Measurements from ENCODE around the gene NUP62.
"Not testable (repeated sequence)": the region's sequence is repeated elsewhere in the genome, so short reads cannot be mapped to it uniquely, and the experiment has no call there.

NUP62 gene

DNA sequence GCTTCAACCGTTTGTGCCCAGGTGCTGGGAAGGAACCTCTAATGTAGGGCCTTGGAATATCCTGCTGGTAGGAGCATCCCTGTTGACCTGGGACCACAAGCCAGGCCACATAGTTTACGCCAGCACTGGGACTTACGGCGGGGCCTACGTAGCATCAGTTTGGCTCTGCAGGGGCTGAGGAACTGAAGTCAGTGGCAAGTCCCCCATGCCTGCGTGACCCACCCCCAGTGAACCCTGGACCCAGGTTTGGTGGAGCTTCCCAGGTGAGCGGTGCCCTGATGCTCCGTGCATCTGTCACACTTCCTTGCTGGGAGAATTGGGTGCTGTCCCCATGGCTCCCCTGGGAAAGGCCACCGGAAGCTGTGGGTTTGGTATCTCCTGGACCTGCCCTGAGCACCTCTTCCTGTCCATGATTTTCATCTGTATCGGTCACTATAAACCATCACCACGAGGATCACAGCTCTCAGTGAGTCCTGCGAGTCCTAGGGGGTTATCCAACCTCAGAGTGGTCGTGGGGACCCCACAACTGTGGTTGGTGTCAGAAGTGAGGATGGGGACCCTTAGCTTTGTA lies 21.7 kb upstream of the NUP62 start:
- DNase-seq: no peak

DNA sequence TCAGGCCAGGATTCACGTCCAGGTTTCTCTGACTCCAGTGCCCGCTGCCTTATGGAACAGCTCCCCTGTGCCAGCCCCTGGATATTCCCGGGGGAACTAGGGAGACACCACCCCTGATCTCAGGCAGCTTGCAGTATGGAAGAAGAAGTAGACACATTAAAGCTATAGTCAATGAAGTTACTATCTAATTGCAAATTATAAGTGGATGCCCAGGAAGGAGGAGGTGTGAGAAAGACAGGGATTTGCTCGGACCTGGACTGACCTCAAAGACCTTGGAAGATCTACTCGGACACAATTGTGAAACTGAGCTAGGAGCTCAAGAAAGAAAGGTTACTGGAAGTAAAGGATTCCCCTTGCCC lies 21.3 kb upstream of the NUP62 start:
- no peak for DNase-seq

DNA sequence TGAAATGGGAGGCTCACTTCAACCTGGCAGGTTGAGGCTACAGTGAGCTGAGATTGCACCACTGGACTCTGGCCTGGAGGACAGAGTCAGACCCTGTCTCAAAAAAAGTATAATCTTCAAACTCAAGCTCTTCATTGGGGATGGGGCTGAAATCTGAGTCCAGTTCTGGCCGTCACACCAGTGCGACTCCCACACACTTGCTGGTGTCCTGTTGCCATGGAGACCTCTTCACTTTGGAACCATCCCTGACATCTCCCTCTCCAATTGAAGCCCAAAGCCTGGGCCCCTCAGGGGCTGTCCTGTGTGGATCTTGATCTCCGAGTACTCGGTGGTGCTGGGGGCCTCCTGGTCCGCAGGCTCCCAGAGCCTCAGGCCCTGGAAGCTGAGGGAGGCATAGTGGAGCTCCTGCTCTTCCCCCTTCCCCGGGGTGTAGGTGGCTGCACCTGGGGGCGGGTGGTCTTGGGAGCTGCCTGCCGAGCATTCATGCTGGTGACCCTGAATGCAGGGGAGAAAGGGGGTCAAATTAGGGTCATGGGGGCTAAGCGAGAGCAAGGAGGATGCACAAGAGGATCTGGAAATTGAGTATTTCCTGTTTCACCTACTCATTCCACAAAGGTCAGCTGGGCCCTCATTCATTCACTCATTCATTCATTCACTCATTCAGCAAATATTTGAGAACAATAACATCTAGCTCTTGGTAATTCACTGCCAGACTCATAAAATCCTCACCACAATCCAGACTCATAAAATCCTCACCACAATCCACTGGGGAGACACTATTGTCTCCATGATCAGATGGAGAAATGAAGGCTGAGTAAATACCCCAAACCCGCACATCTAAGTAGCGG lies 20.7 kb upstream of the NUP62 start:
- DNase-seq: no peak

DNA sequence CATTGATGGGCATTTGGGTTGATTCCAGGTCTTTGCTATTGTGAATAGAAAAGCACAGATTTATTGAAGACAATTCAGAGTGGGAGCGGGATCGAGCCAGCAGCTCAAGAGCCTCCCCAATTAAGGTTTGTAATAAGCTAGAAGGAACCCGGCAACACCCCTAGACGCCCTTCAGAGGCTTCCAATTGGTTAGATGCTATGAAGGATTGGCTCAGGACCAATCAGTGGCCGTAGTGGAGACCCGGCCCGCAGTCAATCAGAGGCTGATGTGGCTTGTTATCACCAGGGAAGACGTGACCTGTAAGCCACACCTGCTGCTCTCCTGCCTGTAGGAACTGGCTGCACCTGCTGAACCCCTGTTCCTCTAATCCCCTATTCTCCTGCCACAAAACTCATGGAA lies 17.1 kb upstream of the NUP62 start:
- no peak for DNase-seq

DNA sequence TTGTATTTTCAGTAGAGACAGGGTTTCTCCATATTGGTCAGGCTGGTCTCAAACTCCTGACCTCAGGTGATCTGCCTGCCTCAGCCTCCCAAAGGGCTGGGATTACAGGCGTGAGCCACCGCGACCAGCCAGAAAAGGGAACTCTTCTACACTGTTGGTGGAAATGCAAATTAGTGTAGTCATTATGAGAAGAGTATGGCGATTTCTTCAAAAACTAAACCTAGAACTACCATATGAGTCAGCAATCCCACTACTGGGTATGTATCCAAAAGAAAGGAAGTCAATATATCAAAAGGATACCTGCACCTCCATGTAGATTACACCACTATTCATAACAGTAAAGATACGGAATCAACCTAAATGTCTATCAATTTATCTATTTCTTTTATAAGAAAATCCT lies 15.3 kb upstream of the NUP62 start:
- DNase-seq: not testable (repeated sequence)

DNA sequence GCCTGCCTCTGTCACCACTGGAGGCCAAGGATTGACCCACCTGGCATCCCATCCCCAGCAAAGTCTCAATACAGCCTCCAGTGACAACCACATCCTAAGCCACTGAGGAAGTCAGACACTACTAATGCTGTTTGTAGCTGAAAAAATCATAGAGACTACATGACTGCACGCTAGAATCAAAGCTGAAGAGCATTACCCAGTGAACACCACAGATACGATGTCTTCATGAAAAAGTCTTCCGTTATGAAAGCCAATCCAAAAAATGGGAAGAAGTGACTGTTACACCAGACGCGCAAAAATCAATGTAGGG lies 11.1 kb upstream of the NUP62 start:
- no peak for DNase-seq

DNA sequence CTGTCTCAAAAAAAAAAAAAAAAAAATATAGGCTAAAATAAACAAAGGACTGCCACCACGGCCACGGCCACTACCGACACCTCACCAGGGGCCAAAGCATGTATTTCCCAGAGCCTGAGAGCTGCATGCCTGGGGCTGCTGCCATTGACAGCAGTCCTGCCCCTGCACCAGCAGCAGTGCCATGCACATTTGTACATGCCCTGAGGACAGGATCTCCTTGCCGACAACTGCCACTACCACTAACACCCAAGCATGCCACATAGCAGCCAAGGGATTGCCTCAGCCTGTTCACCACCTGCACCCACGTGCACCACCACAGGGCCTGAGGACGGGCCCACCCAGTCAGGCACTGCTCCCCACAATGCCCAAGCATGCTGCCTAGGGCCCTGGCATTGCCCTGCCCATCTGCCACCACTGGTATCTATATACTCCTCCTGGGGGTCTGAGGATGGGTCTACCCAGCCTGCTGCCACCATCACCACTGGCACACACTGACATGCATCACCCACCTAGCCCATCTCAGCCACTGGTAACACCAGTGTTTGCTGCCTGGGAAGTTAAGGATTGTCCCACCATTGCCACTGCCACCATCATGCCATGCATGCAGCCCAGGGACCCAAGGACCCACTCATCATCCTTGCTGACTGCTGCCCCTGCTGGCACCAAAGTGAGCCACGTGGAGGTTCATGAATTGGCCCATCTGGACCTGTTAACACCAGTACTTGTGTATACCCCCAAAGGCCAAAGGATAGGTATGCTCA lies 10.6 kb upstream of the NUP62 start:
- no peak for DNase-seq

DNA sequence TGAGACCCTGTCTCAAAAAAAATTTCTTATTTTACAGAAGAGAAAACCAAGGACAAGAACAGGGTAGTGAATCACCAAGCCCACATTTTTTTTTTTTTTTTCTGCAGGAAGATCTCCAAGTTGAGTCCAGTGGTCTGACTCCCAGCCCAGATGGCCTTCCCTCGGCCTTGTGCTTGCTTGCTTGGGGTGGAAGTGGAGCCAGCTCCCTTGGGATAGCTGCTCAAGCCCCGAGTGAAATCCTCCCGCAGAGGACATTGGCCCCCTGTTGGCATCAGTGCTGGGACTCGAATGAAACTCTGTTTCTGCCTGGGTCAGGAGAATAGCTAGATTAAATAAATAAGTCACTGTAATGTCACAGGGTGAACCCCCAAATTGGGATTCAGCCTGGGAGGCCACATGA lies 9.4 kb upstream of the NUP62 start:
- DNase-seq: no peak

DNA sequence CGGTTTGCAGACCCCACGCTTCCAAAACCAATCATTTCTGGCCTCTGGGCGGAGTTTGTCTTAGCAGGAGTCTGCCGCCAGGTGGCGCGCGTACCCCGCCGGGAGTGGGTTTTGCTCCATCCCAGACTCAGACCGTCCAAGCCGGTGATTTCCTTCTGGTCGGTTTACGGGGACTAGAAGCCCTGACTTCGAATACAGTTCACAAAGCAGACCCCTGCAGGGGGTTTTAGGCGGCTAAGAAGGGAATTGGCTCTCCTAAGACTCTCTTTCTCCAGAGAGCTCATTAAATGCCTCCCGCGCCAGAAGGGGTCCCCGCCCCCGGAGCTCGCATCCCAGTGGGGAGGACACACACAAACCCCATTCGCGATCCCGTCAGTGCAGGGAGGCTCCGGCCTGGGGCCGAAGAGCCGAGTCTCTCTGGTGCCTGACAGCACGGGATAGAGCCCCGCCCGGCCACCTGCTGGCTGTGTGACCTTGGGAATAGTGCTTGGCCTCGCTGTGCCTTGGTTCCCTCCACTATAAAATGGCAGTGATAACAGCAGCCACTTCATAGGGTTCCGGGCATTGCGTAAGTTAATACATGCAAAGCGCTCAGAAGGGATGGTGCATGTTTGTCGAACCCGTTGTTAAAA lies 8.6 kb upstream of the NUP62 start:
- peak; percentile 60 to 80 for DNase-seq

DNA sequence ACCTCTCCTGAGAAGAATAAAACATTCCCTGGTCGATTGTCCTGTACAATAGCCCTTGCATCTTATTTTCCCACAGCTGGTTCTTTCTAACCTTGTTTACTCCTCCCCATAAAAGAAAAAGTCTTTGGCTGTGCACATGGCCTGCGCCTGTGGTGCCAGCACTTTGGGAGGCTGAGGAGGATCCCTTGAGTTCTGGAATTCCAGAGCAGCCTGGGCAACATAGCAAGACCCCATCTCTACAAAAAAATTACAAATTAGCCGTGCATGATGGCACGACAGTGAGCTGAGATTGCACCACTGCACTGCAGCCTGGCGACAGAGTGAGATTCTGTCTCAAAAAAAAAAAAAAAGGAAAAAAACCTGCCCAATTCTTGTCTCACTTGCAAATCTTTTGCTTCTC lies 7.2 kb upstream of the NUP62 start:
- DNase-seq: no peak

DNA sequence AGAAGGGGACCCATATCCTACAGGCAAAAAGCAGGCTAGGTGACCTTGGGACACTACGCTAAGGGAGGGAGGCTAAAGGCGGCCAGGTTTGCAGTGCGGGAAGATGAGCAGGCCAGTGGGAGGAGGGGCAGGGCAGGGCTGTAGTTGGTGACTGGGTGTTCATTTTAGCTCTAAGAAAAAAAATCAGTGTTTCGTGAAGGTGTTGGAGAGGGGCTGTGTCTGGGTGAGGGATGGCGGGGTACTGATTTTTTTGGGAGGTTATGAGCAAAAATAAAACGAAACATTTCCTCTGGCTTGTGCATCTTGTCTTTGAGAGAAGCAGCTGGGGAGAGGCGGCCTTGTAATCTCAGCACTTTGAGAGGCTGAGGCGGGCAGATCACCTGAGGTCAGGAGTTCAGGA lies 4.3 kb upstream of the NUP62 start:
- DNase-seq: no peak

DNA sequence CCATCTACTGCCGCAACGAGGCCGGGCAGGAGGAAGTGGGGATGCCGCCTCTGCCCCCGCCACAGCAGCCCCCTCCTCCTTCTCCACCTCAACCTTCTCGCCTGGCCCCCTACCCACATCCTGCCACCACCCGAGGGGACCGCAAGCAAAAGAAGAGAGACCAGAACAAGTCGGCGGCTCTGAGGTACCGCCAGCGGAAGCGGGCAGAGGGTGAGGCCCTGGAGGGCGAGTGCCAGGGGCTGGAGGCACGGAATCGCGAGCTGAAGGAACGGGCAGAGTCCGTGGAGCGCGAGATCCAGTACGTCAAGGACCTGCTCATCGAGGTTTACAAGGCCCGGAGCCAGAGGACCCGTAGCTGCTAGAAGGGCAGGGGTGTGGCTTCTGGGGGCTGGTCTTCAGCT lies 3.4 kb upstream of the NUP62 start:
- no peak for DNase-seq

DNA sequence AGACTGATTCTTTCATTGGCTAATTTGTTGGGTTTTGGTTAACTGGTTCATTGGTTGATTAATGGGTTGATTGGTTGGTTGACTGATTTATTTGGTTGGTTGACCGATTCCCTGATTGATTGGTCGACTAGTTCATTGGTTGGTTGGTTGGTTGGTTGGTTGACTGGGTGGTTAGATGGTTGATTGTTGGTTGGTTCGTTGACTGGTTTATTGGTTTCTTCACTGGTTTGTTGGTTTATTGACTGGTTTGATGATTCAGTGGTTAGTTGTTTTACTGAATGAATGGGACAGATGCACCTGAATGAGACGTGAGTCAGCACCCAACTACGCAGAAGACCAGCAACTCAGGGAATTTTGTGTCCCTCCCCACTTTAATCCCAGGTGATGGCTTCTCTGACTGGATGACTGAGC lies 2.7 kb upstream of the NUP62 start:
- no peak for DNase-seq

DNA sequence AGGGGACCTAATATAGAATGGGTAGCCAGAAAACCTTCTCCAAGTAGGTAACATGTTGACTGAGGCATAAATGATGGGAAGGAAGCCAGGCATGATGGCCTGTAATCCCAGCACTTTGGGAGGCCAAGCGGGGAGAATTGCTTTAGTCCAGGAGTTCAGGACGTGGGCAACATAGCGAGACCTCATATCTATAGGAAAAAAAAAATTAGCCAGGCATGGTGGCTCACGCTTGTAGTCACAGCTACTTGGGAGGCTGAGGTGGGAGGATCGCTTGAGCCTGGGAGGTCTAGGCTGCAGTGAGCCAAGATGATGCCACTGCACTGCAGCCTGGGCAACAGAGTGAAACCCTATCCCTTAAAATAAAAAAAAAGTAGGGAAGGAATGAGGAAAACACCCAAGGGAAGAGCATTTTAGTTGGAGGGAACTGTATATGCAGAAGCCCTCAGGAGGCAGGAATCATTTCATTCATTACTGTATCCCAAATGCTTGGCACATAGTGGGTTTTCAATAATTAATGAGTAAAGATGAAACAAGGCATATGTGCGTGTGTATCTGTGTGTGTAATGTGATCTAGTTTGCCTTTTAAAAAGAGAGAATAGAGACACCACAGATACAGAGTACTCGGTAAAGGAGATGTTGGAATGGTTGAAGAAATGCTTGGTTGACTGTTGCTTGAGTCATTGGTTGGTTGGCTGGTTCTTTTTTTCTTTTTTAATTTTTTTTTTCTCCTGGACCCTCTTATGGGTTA lies 2.2 kb upstream of the NUP62 start:
- DNase-seq: no peak

DNA sequence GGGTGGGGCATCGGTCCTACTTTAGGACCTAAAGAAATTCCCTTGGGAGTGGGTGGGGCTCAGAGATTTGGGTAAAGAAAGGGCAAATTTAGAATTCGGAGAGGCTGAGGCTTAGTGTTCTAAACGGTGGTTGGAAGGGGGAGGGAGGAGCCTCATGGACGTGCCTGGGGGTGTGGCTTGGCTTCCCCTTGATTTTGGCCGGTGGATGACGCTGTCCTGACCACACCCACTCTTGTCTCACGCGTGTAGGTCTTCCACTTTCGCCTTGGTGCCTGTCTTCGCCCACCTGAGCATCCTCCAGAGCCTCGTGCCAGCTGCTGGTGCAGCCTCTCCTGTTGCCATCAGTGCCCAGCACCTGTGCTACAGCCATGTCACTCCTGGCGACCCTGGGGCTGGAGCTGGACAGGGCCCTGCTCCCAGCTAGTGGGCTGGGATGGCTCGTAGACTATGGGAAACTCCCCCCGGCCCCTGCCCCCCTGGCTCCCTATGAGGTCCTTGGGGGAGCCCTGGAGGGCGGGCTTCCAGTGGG lies 1.2 kb upstream of the NUP62 start:
- DNase-seq: no peak

DNA sequence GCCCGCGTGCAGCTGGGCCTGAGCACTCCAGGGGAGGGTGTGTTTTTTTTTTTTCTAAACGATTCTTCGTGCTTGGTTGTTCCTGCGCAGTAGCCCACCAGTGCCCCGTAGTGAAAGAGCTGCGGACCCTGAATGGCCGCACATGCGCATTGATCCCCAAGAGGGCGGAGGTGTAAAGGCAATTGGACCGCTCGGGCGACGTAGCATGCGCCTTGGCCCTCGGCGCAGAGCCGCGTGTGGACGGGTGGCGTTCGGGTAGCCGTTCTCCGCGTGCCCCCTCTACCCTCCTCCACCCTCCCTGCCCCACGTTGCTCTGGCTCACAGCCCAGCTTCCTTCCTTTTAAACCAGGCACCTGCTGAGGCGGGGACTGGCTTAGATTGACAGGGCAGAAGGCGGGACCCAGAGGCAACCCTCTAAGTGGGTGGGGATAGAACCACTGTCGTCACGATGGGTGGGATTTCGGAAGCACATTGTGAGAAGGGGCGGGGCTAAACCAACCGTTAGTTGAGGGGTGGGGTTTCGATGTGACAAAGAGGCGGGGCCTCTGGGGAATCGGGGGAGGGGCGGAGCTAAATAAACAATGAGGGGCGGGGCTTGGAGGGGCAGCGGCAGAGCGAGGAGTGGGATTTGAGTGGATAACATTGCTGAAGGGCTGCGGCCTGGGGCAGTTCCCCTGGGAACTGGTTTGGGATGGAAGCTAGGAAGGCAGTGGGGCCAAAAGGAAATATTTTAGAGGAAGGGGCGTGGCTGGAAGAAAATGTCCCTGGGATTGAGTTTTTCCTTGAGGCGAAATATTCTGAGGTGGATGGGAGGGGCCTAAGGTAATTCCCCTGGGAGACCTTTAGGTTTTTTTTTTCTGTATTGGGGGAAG lies 543 bp upstream of the NUP62 start:
- DNase-seq: peak; percentile 82 to 95

DNA sequence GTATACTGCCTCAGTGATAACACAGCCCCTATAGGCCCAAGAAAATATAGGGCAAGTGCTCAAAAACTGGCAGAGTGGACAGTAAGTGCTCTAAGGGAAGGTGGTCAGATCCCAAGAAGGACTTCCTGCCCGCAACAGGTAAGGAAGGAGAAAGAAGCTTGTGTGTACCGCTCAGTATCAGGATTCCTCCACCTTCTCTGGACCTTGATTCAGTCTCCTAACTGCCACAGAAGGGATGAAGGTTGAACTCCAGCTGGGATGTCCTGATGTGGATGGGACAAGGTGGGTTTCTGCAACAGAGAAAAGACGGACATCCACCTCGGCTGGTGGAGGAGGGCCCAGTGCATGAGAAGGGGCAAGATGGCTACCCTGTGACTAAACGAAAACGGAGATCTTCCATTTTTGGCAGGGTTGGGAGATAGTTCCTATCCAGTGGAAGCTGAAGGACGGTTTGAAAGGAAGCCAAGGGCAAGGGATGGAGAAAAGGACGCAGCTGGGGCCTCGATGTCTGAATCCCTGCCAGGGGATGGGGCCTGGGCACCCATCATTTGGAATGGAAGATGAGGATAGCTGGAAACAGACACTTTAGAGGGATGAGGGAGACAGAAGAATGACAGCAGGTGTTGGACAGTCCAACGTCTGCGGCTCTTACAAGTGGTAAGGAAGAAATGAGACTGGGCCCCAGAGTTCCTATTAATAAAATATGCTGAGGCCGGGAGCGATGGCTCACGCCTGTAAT lies 1.6 kb downstream of the NUP62 start:
- DNase-seq: no peak

DNA sequence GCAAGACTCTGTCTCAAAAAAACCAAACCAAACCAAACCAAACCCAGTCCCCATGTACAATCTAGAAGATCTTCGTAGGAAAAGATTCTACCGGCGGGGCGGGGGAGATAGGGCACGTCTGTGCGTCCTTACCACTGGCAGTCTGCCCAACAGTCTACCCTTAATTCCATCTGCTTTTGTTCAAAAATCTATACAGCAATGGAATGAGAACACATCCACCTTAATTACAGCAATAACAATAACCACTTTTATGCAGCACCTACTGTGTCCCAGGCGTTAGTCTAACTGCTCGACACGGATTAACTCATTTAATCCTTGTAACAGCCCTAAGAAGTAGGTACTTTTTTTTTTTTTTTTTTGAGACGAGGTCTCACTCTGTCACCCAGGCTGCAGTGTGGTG lies 2.8 kb downstream of the NUP62 start:
- DNase-seq: no peak

DNA sequence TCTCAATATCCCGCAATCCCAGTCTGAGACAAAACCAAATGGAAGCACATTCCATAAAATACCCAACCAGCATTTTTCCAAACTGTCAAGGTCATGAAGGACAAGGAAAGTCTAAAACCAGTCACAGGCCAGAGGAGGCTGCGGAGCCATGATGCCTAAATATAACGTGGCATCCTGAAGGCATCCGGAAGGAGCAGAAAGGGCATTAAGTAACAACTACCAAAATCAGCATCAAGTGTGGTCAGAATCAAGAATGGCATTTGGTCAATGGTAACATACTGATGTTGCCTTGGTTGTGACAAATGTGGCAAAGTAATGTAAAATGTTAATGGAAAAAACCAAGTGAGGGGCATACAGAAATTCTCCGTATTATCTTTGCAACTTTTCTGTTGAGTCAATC lies 3.8 kb downstream of the NUP62 start:
- no peak for DNase-seq

DNA sequence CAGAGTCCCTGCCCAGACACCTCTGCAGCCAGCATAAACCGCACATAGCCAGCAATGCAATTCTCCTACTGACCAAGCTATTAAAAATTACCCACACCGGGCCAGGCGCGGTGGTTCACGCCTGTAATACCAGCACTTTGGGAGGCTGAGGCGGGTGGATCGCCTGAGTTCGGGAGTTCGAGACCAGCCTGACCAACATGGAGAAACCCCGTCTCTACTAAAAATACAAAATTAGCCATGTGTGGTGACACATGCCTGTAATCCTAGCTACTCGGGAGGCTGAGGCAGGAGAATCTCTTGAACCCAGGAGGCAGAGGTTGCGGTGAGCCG lies 4.5 kb downstream of the NUP62 start:
- not testable (repeated sequence) for DNase-seq

Measured in stimulated activated CD4-positive, alpha-beta T cell treated with anti-CD3 and anti-CD28 coated beads, Interleukin-4, amount 100 ng/mL, for 4 hours (primary cell).